Stimulated activated CD4-positive, alpha-beta T cell treated with anti-CD3 and anti-CD28 coated beads, Interleukin-1b, Interleukin-23, amount 100 ng/mL, for 48 hours (primary cell): Measurements from ENCODE around the gene SPATA2.

ENCODE experiments used
- DNase-seq: peaks from one replicate; pipeline ENCODE4 v3.0.0-alpha.2; 2020

Gene SPATA2

GRCh38 chr20:49928411-49929141 lies 13.2 kb upstream of the SPATA2 start:
- DNase-seq = peak; percentile 79

- DNase-seq = no peak
These were observed 10.6 kb upstream of the SPATA2 start for GRCh38 chr20:49925901-49926454.

- no peak for DNase-seq
These were observed 8.9 kb upstream of the SPATA2 start for GRCh38 chr20:49924247-49924646.

GRCh38 chr20:49919461-49919860 lies 4.1 kb upstream of the SPATA2 start:
- DNase-seq = no peak

- DNase-seq = no peak
These were observed 3.7 kb upstream of the SPATA2 start for GRCh38 chr20:49919009-49919408.

- DNase-seq = no peak
These were observed 3.1 kb upstream of the SPATA2 start for GRCh38 chr20:49918446-49918845.

- peak; percentile 39 for DNase-seq
These were observed 1.0 kb upstream of the SPATA2 start for GRCh38 chr20:49916146-49917002.

- no peak for DNase-seq
These were observed 280 bp downstream of the SPATA2 start for GRCh38 chr20:49915118-49915379.

GRCh38 chr20:49914310-49915117 lies 815 bp downstream of the SPATA2 start:
- no peak for DNase-seq

GRCh38 chr20:49913399-49914047 lies 1.8 kb downstream of the SPATA2 start:
- no peak for DNase-seq

GRCh38 chr20:49910340-49910706 lies 5.0 kb downstream of the SPATA2 start:
- DNase-seq = no peak

- DNase-seq = no peak
These were observed 5.6 kb downstream of the SPATA2 start for GRCh38 chr20:49909499-49910339.

- no peak for DNase-seq
These were observed 7.1 kb downstream of the SPATA2 start for GRCh38 chr20:49908258-49908565.

GRCh38 chr20:49907405-49908257 lies 7.7 kb downstream of the SPATA2 start:
- no peak for DNase-seq

- DNase-seq = no peak
These were observed 8.6 kb downstream of the SPATA2 start for GRCh38 chr20:49906615-49907154.

GRCh38 chr20:49906101-49906604 lies 9.2 kb downstream of the SPATA2 start:
- DNase-seq = no peak

- no peak for DNase-seq
These were observed 9.8 kb downstream of the SPATA2 start for GRCh38 chr20:49905415-49906091.

GRCh38 chr20:49904440-49905214 lies 10.7 kb downstream of the SPATA2 start:
- no peak for DNase-seq

- DNase-seq = no peak
These were observed 13.7 kb downstream of the SPATA2 start for GRCh38 chr20:49901588-49901987.
